ENCODE measurements around the gene ASB7. TPM values are rescaled to one million over a fixed set of nuclear protein-coding genes. Genes with fewer than 3 reads are reported as not detected.

Gene ASB7
- total RNA-seq, 1 experiment from 2014 or later: 12.9 TPM

DNA sequence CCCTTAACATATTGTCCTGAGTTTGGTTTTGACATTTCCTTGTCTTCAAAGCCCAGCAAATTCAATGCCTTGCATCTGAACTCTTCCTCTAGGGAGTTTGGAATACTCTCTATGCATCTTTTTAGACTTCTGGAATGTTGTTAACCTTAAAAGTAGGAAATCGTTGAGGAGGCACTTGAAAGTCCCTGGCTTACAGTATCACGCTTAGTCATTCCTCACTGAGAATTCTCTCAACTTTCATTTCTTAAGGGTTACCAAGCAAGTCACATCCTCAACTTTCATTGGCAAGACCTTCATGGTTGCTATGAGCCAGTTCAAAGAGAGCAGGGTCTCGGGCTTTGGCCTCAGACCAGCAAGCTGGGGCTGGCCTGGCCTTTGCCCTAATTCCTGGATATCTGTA is 89.9 kb downstream of the ASB7 start:
- H3K4me3 Mint-ChIP-seq: no peak overlapping the region
- no peak for DNase-seq (ENCODE audit: low spot score)
- H3K27ac Mint-ChIP-seq: no peak overlapping the region
- TF ChIP-seq ATF2 (CRISPR knock-in tag; IDR thresholded peaks at IDR 0.05; ENCODE audit: borderline replicate concordance, low read depth) (no peak), TEAD1 (CRISPR knock-in tag; IDR thresholded peaks at IDR 0.05) (no peak), FOXP4 (CRISPR knock-in tag; IDR thresholded peaks at IDR 0.05) (no peak), ZNF425 (CRISPR knock-in tag; conservative IDR thresholded peaks at IDR 0.05) (no peak), ZNF423 (CRISPR knock-in tag; IDR thresholded peaks at IDR 0.05) (no peak), FOXK1 (CRISPR knock-in tag; IDR thresholded peaks at IDR 0.05) (no peak), MLX (CRISPR knock-in tag; IDR thresholded peaks at IDR 0.05) (no peak), ESRRA (CRISPR knock-in tag; IDR thresholded peaks at IDR 0.05; ENCODE audit: borderline replicate concordance) (no peak), EMX1 (CRISPR knock-in tag; IDR thresholded peaks at IDR 0.05) (no peak), HMGXB4 (CRISPR knock-in tag; IDR thresholded peaks at IDR 0.05) (no peak), USF2 (CRISPR knock-in tag; IDR thresholded peaks at IDR 0.05) (no peak)
- TF ChIP-seq, protein P1, sequence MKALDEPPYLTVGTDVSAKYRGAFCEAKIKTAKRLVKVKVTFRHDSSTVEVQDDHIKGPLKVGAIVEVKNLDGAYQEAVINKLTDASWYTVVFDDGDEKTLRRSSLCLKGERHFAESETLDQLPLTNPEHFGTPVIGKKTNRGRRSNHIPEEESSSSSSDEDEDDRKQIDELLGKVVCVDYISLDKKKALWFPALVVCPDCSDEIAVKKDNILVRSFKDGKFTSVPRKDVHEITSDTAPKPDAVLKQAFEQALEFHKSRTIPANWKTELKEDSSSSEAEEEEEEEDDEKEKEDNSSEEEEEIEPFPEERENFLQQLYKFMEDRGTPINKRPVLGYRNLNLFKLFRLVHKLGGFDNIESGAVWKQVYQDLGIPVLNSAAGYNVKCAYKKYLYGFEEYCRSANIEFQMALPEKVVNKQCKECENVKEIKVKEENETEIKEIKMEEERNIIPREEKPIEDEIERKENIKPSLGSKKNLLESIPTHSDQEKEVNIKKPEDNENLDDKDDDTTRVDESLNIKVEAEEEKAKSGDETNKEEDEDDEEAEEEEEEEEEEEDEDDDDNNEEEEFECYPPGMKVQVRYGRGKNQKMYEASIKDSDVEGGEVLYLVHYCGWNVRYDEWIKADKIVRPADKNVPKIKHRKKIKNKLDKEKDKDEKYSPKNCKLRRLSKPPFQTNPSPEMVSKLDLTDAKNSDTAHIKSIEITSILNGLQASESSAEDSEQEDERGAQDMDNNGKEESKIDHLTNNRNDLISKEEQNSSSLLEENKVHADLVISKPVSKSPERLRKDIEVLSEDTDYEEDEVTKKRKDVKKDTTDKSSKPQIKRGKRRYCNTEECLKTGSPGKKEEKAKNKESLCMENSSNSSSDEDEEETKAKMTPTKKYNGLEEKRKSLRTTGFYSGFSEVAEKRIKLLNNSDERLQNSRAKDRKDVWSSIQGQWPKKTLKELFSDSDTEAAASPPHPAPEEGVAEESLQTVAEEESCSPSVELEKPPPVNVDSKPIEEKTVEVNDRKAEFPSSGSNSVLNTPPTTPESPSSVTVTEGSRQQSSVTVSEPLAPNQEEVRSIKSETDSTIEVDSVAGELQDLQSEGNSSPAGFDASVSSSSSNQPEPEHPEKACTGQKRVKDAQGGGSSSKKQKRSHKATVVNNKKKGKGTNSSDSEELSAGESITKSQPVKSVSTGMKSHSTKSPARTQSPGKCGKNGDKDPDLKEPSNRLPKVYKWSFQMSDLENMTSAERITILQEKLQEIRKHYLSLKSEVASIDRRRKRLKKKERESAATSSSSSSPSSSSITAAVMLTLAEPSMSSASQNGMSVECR (CRISPR knock-in tag; IDR thresholded peaks at IDR 0.05; ENCODE audit: borderline replicate concordance): no peak
- no peak for ATAC-seq
- peaks cover 6% of the 10 kb centered on the region for H3K4me1 Mint-ChIP-seq
- ChIA-PET CTCF (interaction anchor here (1.0 kb wide), 1 partner anchor 226 kb away, joined by 3 read pairs; no protein-coding TSS in a partner anchor), POLR2A (no interaction called here)
- no peaks in the 10 kb centered on the region for H3K27me3 Mint-ChIP-seq (ENCODE audit: low read depth)
- H3K36me3 Mint-ChIP-seq: no peaks in the 10 kb centered on the region
- H3K9me3 Mint-ChIP-seq: 0 out of 2 replicates have a peak, but pooled peaks cover 5% of the 10 kb centered on the region

Measured in WTC11 (cell line).